ENCODE results near the gene SMARCAL1. TPM values are rescaled to one million over a fixed set of nuclear protein-coding genes. Genes with fewer than 3 reads are reported as not detected.

SMARCAL1 gene
- total RNA-seq, 1 experiment from 2014 or later = 24.1 TPM

DNA sequence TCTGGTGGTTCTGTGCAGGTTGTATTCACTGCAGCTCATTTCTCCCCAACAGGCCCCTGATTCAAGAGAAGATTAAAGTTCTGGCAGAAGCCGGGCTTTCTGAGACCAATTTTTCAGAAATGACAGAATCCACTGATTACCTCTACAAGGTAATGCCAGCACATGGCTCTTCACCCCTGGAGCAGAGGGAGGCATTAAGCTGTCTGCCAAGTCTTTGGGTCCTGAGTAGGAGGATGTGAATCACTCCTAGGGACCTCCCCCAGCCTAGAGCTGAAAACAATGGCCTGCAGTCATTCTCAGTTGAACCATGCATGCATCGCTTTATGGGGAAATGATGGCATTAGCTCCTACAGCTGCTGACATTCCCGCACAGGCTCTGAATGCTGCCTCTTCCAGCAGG lies 65.9 kb downstream of the SMARCAL1 start:
- CTCF ChIA-PET = no interaction called here
- Histone ChIP-seq H3K9me3 (no peaks in the 10 kb centered on the region), H3K4me3 (ENCODE audit: low read depth, low read length) (no peak overlapping the region), H3K27me3 (replicated peaks; ENCODE audit: control insufficient read depth, insufficient read depth, low read length) (no peaks in the 10 kb centered on the region), H3K36me3 (ENCODE audit: control insufficient read depth, insufficient read depth, low read length) (no peaks in the 10 kb centered on the region), H3K4me1 (no peaks in the 10 kb centered on the region)
- H3K4me1 Mint-ChIP-seq (ENCODE audit: low read depth, unreplicated experiment) = no peaks in the 10 kb centered on the region
- no peaks in the 10 kb centered on the region for H3K9me3 Mint-ChIP-seq (ENCODE audit: unreplicated experiment)
- no peak for DNase-seq
- H3K4me3 Mint-ChIP-seq (ENCODE audit: unreplicated experiment) = no peak overlapping the region
- POLR2A ChIA-PET = no interaction called here
- TF ChIP-seq, protein P1, sequence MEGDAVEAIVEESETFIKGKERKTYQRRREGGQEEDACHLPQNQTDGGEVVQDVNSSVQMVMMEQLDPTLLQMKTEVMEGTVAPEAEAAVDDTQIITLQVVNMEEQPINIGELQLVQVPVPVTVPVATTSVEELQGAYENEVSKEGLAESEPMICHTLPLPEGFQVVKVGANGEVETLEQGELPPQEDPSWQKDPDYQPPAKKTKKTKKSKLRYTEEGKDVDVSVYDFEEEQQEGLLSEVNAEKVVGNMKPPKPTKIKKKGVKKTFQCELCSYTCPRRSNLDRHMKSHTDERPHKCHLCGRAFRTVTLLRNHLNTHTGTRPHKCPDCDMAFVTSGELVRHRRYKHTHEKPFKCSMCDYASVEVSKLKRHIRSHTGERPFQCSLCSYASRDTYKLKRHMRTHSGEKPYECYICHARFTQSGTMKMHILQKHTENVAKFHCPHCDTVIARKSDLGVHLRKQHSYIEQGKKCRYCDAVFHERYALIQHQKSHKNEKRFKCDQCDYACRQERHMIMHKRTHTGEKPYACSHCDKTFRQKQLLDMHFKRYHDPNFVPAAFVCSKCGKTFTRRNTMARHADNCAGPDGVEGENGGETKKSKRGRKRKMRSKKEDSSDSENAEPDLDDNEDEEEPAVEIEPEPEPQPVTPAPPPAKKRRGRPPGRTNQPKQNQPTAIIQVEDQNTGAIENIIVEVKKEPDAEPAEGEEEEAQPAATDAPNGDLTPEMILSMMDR (IDR thresholded peaks at IDR 0.05; ENCODE audit: insufficient read depth in 1 of 2, low read depth in 1 of 2, low read length in 1 of 2, severe bottlenecking in 1 of 2, unreplicated experiment in 1 of 2) = no peak
- no peak overlapping the region for H3K27ac Mint-ChIP-seq (ENCODE audit: unreplicated experiment)
- intact Hi-C loops (cut with micrococcal nuclease; ENCODE audit: unreplicated experiment) = no loop called here
- H3K27me3 Mint-ChIP-seq (ENCODE audit: insufficient read depth, unreplicated experiment) = no peaks in the 10 kb centered on the region
- no TSS peak for BruUV-seq (replicated peaks)
- peaks cover 14% of the 10 kb centered on the region for H3K36me3 Mint-ChIP-seq (ENCODE audit: insufficient read depth, unreplicated experiment)

DNA sequence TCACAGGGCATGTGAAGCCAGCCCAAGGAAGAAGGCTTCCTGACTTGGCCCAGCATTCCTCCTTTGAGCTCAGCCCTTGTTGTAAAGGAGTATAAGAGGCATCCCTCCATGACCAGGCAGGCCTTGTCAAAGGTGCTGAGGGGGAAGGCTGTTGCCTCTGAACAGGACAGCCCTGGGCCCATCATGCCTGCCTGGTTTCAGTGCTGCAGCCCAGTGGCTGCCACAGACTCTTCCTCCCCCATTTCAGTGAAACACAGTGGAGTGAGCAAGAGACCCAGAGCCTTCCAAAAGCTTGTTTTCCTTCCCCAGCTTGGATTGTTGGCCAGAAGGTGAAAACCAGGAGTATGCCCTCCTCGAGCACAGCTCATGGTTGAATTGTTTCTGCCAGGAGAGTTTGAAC lies 66.5 kb downstream of the SMARCAL1 start:
- Histone ChIP-seq H3K9me3 (no peaks in the 10 kb centered on the region), H3K36me3 (ENCODE audit: control insufficient read depth, insufficient read depth, low read length) (no peaks in the 10 kb centered on the region), H3K27me3 (replicated peaks; ENCODE audit: control insufficient read depth, insufficient read depth, low read length) (no peaks in the 10 kb centered on the region), H3K4me3 (ENCODE audit: low read depth, low read length) (no peak overlapping the region), H3K4me1 (no peaks in the 10 kb centered on the region)
- H3K9me3 Mint-ChIP-seq (ENCODE audit: unreplicated experiment) = no peaks in the 10 kb centered on the region
- CTCF ChIA-PET = no interaction called here
- TF ChIP-seq, protein P1 (IDR thresholded peaks at IDR 0.05; ENCODE audit: insufficient read depth in 1 of 2, low read depth in 1 of 2, low read length in 1 of 2, severe bottlenecking in 1 of 2, unreplicated experiment in 1 of 2) = no peak
- no peak overlapping the region for H3K4me3 Mint-ChIP-seq (ENCODE audit: unreplicated experiment)
- H3K4me1 Mint-ChIP-seq (ENCODE audit: low read depth, unreplicated experiment) = no peaks in the 10 kb centered on the region
- intact Hi-C loops (cut with micrococcal nuclease; ENCODE audit: unreplicated experiment) = no loop called here
- POLR2A ChIA-PET = no interaction called here
- H3K27me3 Mint-ChIP-seq (ENCODE audit: insufficient read depth, unreplicated experiment) = no peaks in the 10 kb centered on the region
- no peak overlapping the region for H3K27ac Mint-ChIP-seq (ENCODE audit: unreplicated experiment)
- no TSS peak for BruUV-seq (replicated peaks)
- DNase-seq = no peak
- H3K36me3 Mint-ChIP-seq (ENCODE audit: insufficient read depth, unreplicated experiment) = peaks cover 10% of the 10 kb centered on the region

DNA sequence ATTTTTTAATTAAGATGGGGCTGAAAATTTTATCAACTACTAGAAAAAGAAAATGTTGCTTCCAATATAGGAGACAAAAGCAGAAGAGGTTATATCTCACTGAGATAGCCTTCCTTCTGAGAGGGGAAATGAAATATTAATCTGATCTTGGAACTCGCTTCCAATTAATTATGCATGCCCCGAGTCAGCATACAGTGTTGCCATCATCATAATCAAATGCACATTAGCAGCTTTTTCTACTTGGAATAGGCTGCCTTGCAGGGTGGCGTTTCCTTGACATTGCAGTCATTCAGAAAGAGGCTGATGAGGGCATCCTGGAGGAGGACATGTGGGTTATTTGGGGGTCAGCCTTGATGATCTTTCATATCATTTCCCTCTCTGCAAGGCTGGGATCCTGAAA lies 67.9 kb downstream of the SMARCAL1 start:
- no peaks in the 10 kb centered on the region for H3K27me3 Mint-ChIP-seq (ENCODE audit: insufficient read depth, unreplicated experiment)
- H3K36me3 Mint-ChIP-seq (ENCODE audit: insufficient read depth, unreplicated experiment) = peaks cover 10% of the 10 kb centered on the region
- Histone ChIP-seq H3K4me1 (no peaks in the 10 kb centered on the region), H3K36me3 (ENCODE audit: control insufficient read depth, insufficient read depth, low read length) (no peaks in the 10 kb centered on the region), H3K9me3 (no peaks in the 10 kb centered on the region), H3K27me3 (replicated peaks; ENCODE audit: control insufficient read depth, insufficient read depth, low read length) (no peaks in the 10 kb centered on the region), H3K4me3 (ENCODE audit: low read depth, low read length) (no peak overlapping the region)
- H3K27ac Mint-ChIP-seq (ENCODE audit: unreplicated experiment) = no peak overlapping the region
- intact Hi-C loops (cut with micrococcal nuclease; ENCODE audit: unreplicated experiment) = no loop called here
- H3K4me1 Mint-ChIP-seq (ENCODE audit: low read depth, unreplicated experiment) = no peaks in the 10 kb centered on the region
- POLR2A ChIA-PET = no interaction called here
- BruUV-seq (replicated peaks) = no TSS peak
- CTCF ChIA-PET = no interaction called here
- H3K9me3 Mint-ChIP-seq (ENCODE audit: unreplicated experiment) = no peaks in the 10 kb centered on the region
- DNase-seq = no peak
- TF ChIP-seq, protein P1 (IDR thresholded peaks at IDR 0.05; ENCODE audit: insufficient read depth in 1 of 2, low read depth in 1 of 2, low read length in 1 of 2, severe bottlenecking in 1 of 2, unreplicated experiment in 1 of 2) = no peak
- no peak overlapping the region for H3K4me3 Mint-ChIP-seq (ENCODE audit: unreplicated experiment)
